ENCODE data around the gene PFKP.
A peak's percentile ranks its signal among the peaks of the same experiment; 100 is the strongest.

Gene PFKP

GRCh38 chr10:3172446-3173170, 105.3 kb downstream of the PFKP start, which contains the start of gene PITRM1 (continued):
- TF ChIP-seq ATF2 (tag by site-specific recombination; IDR thresholded peaks at IDR 0.05; ENCODE audit: low read depth) (no peak), ZBTB49 (tag by site-specific recombination; IDR thresholded peaks at IDR 0.05; ENCODE audit: low read depth) (no peak), ZNF394 (tag by site-specific recombination; IDR thresholded peaks at IDR 0.05; ENCODE audit: borderline replicate concordance) (peak; percentile 46; the same call in 1 of the 2 replicates), ZNF184 (tag by site-specific recombination; IDR thresholded peaks at IDR 0.05) (no peak), ZNF292 (tag by site-specific recombination; IDR thresholded peaks at IDR 0.05; ENCODE audit: borderline replicate concordance, low read depth) (no peak), ZNF830 (tag by site-specific recombination; IDR thresholded peaks at IDR 0.05; ENCODE audit: low read depth) (no peak), MZF1 (tag by site-specific recombination; IDR thresholded peaks at IDR 0.05; ENCODE audit: borderline replicate concordance) (no peak), ZEB2 (tag by site-specific recombination; IDR thresholded peaks at IDR 0.05) (peak; percentile 40; the same call in 1 of the 2 replicates), ZNF18 (tag by site-specific recombination; IDR thresholded peaks at IDR 0.05) (no peak), ZNF274 (IDR thresholded peaks at IDR 0.05; ENCODE audit: low read length) (no peak), ZNF274 (tag by site-specific recombination; IDR thresholded peaks at IDR 0.05; ENCODE audit: borderline replicate concordance) (no peak), ZNF148 (tag by site-specific recombination; IDR thresholded peaks at IDR 0.05; ENCODE audit: borderline replicate concordance) (no peak), YY2 (tag by site-specific recombination; IDR thresholded peaks at IDR 0.05) (no peak), ZNF37A (tag by site-specific recombination; IDR thresholded peaks at IDR 0.05) (no peak), ZBTB1 (tag by site-specific recombination; IDR thresholded peaks at IDR 0.05) (0 out of 2 replicates have a peak, but pooled peaks have one; percentile 19), ZNF555 (tag by site-specific recombination; conservative IDR thresholded peaks at IDR 0.05) (no peak), KLF17 (tag by site-specific recombination; IDR thresholded peaks at IDR 0.05) (peak; percentile 55), ZNF354C (tag by site-specific recombination; IDR thresholded peaks at IDR 0.05; ENCODE audit: borderline replicate concordance, low read depth) (no peak), ZNF548 (tag by site-specific recombination; IDR thresholded peaks at IDR 0.05) (no peak), AEBP2 (tag by site-specific recombination; IDR thresholded peaks at IDR 0.05; ENCODE audit: borderline replicate concordance) (no peak), ZNF221 (tag by site-specific recombination; IDR thresholded peaks at IDR 0.05; ENCODE audit: borderline replicate concordance) (no peak), CTCF (tag by site-specific recombination; IDR thresholded peaks at IDR 0.05) (peak; percentile 60; the same call in 1 of the 2 replicates), IKZF3 (tag by site-specific recombination; IDR thresholded peaks at IDR 0.05) (0 out of 2 replicates have a peak, but pooled peaks have one; percentile 9), ZFHX2 (tag by site-specific recombination; conservative IDR thresholded peaks at IDR 0.05) (peak; percentile 91), ZNF777 (tag by site-specific recombination; IDR thresholded peaks at IDR 0.05; ENCODE audit: borderline replicate concordance) (no peak), ZNF2 (tag by site-specific recombination; IDR thresholded peaks at IDR 0.05) (0 out of 2 replicates have a peak, but pooled peaks have one; percentile 52)

Data from HEK293 (cell line).